ENCODE measurements around the gene OR2AG1.

DNA sequence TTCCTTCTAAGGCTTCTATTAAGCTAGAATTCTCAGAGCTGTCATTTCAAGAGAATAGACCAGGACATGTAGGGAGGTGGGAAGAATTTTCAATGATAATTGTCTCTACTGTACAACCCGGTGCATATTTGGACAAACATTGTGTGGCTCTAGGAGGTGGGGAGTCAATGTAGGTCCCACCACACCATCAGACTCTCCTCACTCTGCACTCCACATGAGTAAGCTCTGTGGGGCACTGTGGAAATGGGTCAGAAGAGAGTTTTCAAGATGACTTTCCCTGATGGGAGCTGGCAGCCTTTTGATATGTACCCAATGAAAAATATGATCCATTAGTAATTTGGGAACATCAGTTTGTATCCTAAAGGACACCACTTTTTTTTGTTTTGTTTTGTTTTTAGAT lies 44.2 kb upstream of the OR2AG1 start:
- TF ChIP-seq ZNF624 (tag by site-specific recombination; IDR thresholded peaks at IDR 0.05) (no peak), ZBTB48 (tag by site-specific recombination; IDR thresholded peaks at IDR 0.05) (no peak), ZNF521 (tag by site-specific recombination; IDR thresholded peaks at IDR 0.05) (no peak), ZNF561 (tag by site-specific recombination; IDR thresholded peaks at IDR 0.05; ENCODE audit: borderline replicate concordance) (no peak), ZNF37A (tag by site-specific recombination; IDR thresholded peaks at IDR 0.05) (no peak), ZNF747 (tag by site-specific recombination; IDR thresholded peaks at IDR 0.05) (no peak), ZNF274 (IDR thresholded peaks at IDR 0.05; ENCODE audit: low read length) (no peak), ZNF274 (tag by site-specific recombination; IDR thresholded peaks at IDR 0.05; ENCODE audit: borderline replicate concordance) (no peak), PRDM10 (tag by site-specific recombination; IDR thresholded peaks at IDR 0.05) (no peak), ZNF324 (tag by site-specific recombination; IDR thresholded peaks at IDR 0.05) (no peak)
- TF ChIP-seq, protein P1, sequence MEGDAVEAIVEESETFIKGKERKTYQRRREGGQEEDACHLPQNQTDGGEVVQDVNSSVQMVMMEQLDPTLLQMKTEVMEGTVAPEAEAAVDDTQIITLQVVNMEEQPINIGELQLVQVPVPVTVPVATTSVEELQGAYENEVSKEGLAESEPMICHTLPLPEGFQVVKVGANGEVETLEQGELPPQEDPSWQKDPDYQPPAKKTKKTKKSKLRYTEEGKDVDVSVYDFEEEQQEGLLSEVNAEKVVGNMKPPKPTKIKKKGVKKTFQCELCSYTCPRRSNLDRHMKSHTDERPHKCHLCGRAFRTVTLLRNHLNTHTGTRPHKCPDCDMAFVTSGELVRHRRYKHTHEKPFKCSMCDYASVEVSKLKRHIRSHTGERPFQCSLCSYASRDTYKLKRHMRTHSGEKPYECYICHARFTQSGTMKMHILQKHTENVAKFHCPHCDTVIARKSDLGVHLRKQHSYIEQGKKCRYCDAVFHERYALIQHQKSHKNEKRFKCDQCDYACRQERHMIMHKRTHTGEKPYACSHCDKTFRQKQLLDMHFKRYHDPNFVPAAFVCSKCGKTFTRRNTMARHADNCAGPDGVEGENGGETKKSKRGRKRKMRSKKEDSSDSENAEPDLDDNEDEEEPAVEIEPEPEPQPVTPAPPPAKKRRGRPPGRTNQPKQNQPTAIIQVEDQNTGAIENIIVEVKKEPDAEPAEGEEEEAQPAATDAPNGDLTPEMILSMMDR (tag by site-specific recombination; IDR thresholded peaks at IDR 0.05): no peak

Data from HEK293 (cell line).